Astrocyte (in vitro differentiated cells and primary cell): ENCODE data around the gene CRHR2. TPM values are rescaled to one million over a fixed set of nuclear protein-coding genes. Genes with fewer than 3 reads are reported as not detected.
"Not testable (repeated sequence)": the region's sequence is repeated elsewhere in the genome, so short reads cannot be mapped to it uniquely, and the experiment has no call there.

ENCODE experiments used
- DNase-seq: peaks from one replicate; pipeline ENCODE4 v3.0.0-alpha.2; 2010; ENCODE audit warnings: low read depth
- FAIRE-seq: peaks from 2 replicates; lab custom pipeline; 2011; peaks lifted over from hg19 to GRCh38; lab: Jason Lieb, UNC
- H2AFZ ChIP-seq: 2 replicates; pipeline ENCODE4 v1.6.0; 2012; ENCODE audit warnings: low read depth, low read length, inconsistent platforms
- H3K27ac ChIP-seq: 2 replicates; pipeline ENCODE4 v1.5.1; 2011; ENCODE audit warnings: low read depth, low read length, inconsistent platforms
- H3K27me3 ChIP-seq: 2 replicates; pipeline ENCODE4 v1.6.0; 2011; ENCODE audit warnings: low read length, inconsistent platforms; ENCODE audit not compliant: insufficient read depth
- H3K36me3 ChIP-seq: 2 replicates; pipeline ENCODE4 v1.5.1; 2011; ENCODE audit warnings: low read length, inconsistent platforms; ENCODE audit not compliant: insufficient read depth
- H3K4me1 ChIP-seq: 2 replicates; pipeline ENCODE4 v1.5.1; 2011; ENCODE audit warnings: low read length, inconsistent platforms; ENCODE audit not compliant: insufficient read depth
- H3K4me2 ChIP-seq: 2 replicates; pipeline ENCODE4 v1.6.0; 2012; ENCODE audit warnings: low read length, inconsistent platforms
- H3K4me3 ChIP-seq: 2 replicates; pipeline ENCODE4 v1.5.1; 2011; ENCODE audit warnings: low read depth, mild to moderate bottlenecking, low read length, inconsistent platforms; ENCODE audit not compliant: insufficient read depth
- H3K79me2 ChIP-seq: 2 replicates; pipeline ENCODE4 v1.6.0; 2012; ENCODE audit warnings: mild to moderate bottlenecking, low read length, inconsistent platforms; ENCODE audit not compliant: insufficient read depth
- H3K9ac ChIP-seq: 2 replicates; pipeline ENCODE4 v1.6.0; 2012; ENCODE audit warnings: mild to moderate bottlenecking, low read length, inconsistent platforms
- H3K9me3 ChIP-seq: 2 replicates; pipeline ENCODE4 v1.5.1; 2012; ENCODE audit warnings: low read depth, mild to moderate bottlenecking, low read length, inconsistent platforms; ENCODE audit not compliant: insufficient read depth
- H4K20me1 ChIP-seq: 2 replicates; pipeline ENCODE4 v1.6.0; 2012; ENCODE audit warnings: low read length, inconsistent platforms; ENCODE audit not compliant: insufficient read depth
- H3K27ac Mint-ChIP-seq: one replicate; pipeline ENCODE4 v1.8.0; 2021; ENCODE audit warnings: mild to moderate bottlenecking, mixed read lengths; ENCODE audit not compliant: unreplicated experiment
- H3K27me3 Mint-ChIP-seq: one replicate; pipeline ENCODE4 v1.8.0; 2021; ENCODE audit warnings: low read depth, mixed read lengths; ENCODE audit not compliant: unreplicated experiment
- H3K36me3 Mint-ChIP-seq: one replicate; pipeline ENCODE4 v1.8.0; 2021; ENCODE audit warnings: low read depth, mixed read lengths; ENCODE audit not compliant: unreplicated experiment
- H3K4me1 Mint-ChIP-seq: one replicate; pipeline ENCODE4 v1.8.0; 2021; ENCODE audit warnings: low read depth, mixed read lengths; ENCODE audit not compliant: unreplicated experiment
- H3K4me3 Mint-ChIP-seq: one replicate; pipeline ENCODE4 v1.8.0; 2021; ENCODE audit warnings: mild to moderate bottlenecking, moderate library complexity, mixed read lengths; ENCODE audit not compliant: unreplicated experiment
- H3K9me3 Mint-ChIP-seq: one replicate; pipeline ENCODE4 v1.8.0; 2021; ENCODE audit warnings: mild to moderate bottlenecking, mixed read lengths; ENCODE audit not compliant: unreplicated experiment
- CTCF ChIP-seq: IDR thresholded peaks from 2 replicates; pipeline ENCODE4 v1.5.1; 2011; ENCODE audit warnings: low read depth, mild to moderate bottlenecking, inconsistent platforms, low read length, moderate library complexity; ENCODE audit not compliant: insufficient read depth
- EZH2 ChIP-seq: IDR thresholded peaks from 2 replicates; pipeline ENCODE4 v1.6.1; 2012; ENCODE audit warnings: mild to moderate bottlenecking, low read length, inconsistent platforms; ENCODE audit not compliant: insufficient read depth
- total RNA-seq: library from RNA; stranded (reverse); gene quantifications from 2 replicates; pipeline ENCODE4 v1.2.1, GENCODE V29; 2021

CRHR2 gene
- total RNA-seq, 1 donor from 2014 or later, result not detected

GRCh38 chr7:30645661-30646060 is 36.6 kb downstream of the CRHR2 start:
- H3K4me3 ChIP-seq, result no peak overlapping the region
- FAIRE-seq (no peak), DNase-seq (no peak)
- Mint-ChIP-seq H3K4me1 (peaks cover 7% of the 10 kb centered on the region), H3K36me3 (peaks cover 34% of the 10 kb centered on the region), H3K4me3 (no peak overlapping the region), H3K27me3 (no peaks in the 10 kb centered on the region), H3K27ac (no peak overlapping the region), H3K9me3 (no peaks in the 10 kb centered on the region)
- H3K9ac ChIP-seq, result no peak overlapping the region
- H3K36me3 ChIP-seq, result no peaks in the 10 kb centered on the region
- no peaks in the 10 kb centered on the region for H3K79me2 ChIP-seq
- no peak overlapping the region for H2AFZ ChIP-seq
- no peaks in the 10 kb centered on the region for H3K4me1 ChIP-seq
- no peaks in the 10 kb centered on the region for H3K9me3 ChIP-seq
- peaks cover 22% of the 10 kb centered on the region for H4K20me1 ChIP-seq
- no peak overlapping the region for H3K27ac ChIP-seq
- no peak overlapping the region for H3K4me2 ChIP-seq
- H3K27me3 ChIP-seq, result no peaks in the 10 kb centered on the region
- no peak for TF ChIP-seq CTCF
- TF ChIP-seq EZH2, result no peak

GRCh38 chr7:30644286-30644955 is 37.8 kb downstream of the CRHR2 start:
- Histone ChIP-seq H3K4me2 (no peak overlapping the region), H3K4me3 (no peak overlapping the region), H3K27me3 (no peaks in the 10 kb centered on the region), H3K36me3 (no peaks in the 10 kb centered on the region), H3K9me3 (no peaks in the 10 kb centered on the region), H3K79me2 (no peaks in the 10 kb centered on the region), H2AFZ (no peak overlapping the region), H3K4me1 (no peaks in the 10 kb centered on the region), H3K9ac (no peak overlapping the region), H4K20me1 (peaks cover 22% of the 10 kb centered on the region), H3K27ac (no peak overlapping the region)
- Mint-ChIP-seq H3K36me3 (peaks cover 31% of the 10 kb centered on the region), H3K4me1 (peaks cover 7% of the 10 kb centered on the region), H3K9me3 (no peaks in the 10 kb centered on the region), H3K4me3 (no peak overlapping the region), H3K27ac (no peak overlapping the region), H3K27me3 (no peaks in the 10 kb centered on the region)
- TF ChIP-seq EZH2, result no peak
- no peak for TF ChIP-seq CTCF
- DNase-seq, result no peak
- no peak for FAIRE-seq

- no peak overlapping the region for H3K27ac ChIP-seq
- H3K79me2 ChIP-seq, result no peaks in the 10 kb centered on the region
- H3K9ac ChIP-seq, result no peak overlapping the region
- Mint-ChIP-seq H3K27ac (no peak overlapping the region), H3K4me1 (peaks cover 7% of the 10 kb centered on the region), H3K36me3 (peaks cover 30% of the 10 kb centered on the region), H3K4me3 (no peak overlapping the region), H3K9me3 (no peaks in the 10 kb centered on the region), H3K27me3 (no peaks in the 10 kb centered on the region)
- H2AFZ ChIP-seq, result no peak overlapping the region
- no peaks in the 10 kb centered on the region for H3K4me1 ChIP-seq
- H3K4me2 ChIP-seq, result no peak overlapping the region
- no peak for DNase-seq
- H3K36me3 ChIP-seq, result no peaks in the 10 kb centered on the region
- no peak overlapping the region for H3K4me3 ChIP-seq
- TF ChIP-seq EZH2, result no peak
- TF ChIP-seq CTCF, result no peak
- no peaks in the 10 kb centered on the region for H3K27me3 ChIP-seq
- peaks cover 22% of the 10 kb centered on the region for H4K20me1 ChIP-seq
- no peak for FAIRE-seq
- H3K9me3 ChIP-seq, result no peaks in the 10 kb centered on the region
Measured at GRCh38 chr7:30642789-30643188, 39.5 kb downstream of the CRHR2 start.

- peaks cover 22% of the 10 kb centered on the region for H4K20me1 ChIP-seq
- H3K27me3 ChIP-seq, H3K27ac Mint-ChIP-seq, H3K79me2 ChIP-seq, H3K4me3 Mint-ChIP-seq, H3K9me3 ChIP-seq, H2AFZ ChIP-seq, H3K9me3 Mint-ChIP-seq, H3K9ac ChIP-seq, H3K4me1 Mint-ChIP-seq, H3K4me1 ChIP-seq, H3K4me3 ChIP-seq, H3K27me3 Mint-ChIP-seq, H3K36me3 ChIP-seq, H3K4me2 ChIP-seq, DNase-seq, H3K27ac ChIP-seq, FAIRE-seq: not testable (repeated sequence)
- H3K36me3 Mint-ChIP-seq, result peaks cover 26% of the 10 kb centered on the region
Measured at GRCh38 chr7:30642322-30642721, 39.9 kb downstream of the CRHR2 start.
